Measurements from ENCODE around the gene HEATR5A.
"Not testable (repeated sequence)": the region's sequence is repeated elsewhere in the genome, so short reads cannot be mapped to it uniquely, and the experiment has no call there.

Gene HEATR5A

DNA sequence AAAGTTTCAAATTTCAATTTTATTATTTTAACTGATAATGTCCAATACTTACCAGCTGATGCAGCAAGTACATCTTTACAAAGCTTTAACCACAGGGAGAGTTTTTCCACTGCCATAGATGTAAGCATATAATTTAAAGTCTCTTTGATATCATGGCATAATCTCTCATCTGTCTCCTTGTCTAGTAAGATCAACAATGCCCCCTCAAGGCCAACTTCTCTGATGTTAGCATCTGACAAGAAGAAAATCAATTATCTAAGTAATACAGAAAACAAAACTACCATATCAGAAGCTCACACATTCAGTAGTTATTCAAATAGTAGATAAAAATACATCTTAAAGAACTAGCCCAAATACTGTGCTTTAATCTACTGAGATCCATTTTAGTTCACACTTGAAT, 94.2 kb downstream of the HEATR5A start:
- no peak for DNase-seq (ENCODE audit: low spot score)

DNA sequence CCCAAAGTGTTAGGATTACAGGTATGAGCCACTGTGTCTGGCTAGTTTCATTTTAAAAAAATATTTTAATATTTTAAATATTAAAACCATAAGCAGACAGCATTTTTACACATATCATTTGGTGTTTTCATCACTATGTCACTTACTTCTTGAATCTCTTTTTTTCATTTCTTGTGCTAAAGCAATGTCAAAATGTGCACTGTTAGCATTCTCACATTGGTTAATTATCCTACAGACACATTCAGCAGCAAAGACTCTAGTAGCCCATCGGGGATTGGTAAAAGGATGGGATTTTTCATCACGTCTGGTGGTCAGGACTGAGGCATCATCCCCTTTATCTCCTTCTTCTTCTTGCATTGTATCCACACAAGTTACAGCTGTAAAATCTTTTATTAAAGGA, 96.9 kb downstream of the HEATR5A start:
- no peak for DNase-seq (ENCODE audit: low spot score)

DNA sequence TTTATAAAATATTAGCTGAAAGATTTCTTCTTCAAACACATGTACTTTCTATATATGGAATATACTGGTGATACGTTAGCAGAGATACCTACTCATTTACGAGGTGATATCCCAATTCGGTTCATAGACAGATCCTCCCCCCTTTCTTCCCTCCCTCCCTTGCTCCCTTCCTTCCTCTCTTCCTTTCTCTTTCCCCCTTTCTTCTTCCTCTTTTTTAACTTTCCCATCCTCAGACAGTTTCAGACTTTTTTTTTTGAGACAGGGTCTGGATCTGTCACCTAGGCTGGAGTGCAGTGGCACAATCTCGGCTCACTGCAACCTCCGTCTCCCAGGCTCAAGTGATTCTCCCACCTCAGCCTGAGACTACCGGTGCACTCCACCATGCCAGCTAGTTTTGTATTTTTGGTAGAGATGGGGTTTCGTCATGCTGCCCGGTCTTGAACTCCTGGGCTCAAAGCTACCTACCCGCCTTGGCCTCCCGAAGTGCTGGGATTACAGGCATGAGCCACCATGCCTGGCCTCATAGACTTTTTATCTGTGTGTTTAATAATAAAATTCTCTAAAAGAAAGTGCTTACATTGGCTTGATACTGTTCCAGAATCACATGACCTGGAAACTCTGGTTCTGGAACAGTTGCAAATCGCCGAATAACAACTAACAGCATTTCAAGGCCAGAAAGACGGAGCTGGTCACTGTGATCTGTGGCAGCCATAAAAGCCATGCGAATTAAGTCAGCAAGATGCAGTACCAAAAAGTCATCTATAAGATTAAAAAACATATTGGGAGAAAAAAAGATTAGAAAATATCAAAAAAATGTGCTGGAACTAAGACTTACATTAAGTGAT, 99.2 kb downstream of the HEATR5A start:
- no peak for DNase-seq (ENCODE audit: low spot score)

DNA sequence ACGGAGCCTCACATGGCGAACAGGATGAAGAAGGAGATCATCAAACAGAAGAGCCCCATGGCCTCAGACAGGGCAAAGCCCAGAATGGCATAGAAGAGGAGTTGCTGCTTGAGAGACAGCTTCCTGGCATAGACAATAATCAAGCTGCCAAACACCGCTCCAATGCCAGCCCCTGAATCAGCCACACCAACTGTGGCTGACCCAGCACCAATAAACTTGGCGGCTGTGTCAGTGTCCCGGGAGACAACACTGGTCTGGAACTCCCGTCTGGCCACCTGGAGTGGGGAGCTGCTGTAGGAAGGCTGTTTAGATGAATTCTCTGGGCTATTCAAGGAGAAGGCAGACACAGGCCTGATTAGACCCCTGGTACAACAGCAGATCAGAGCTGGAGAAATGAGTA, 100.1 kb downstream of the HEATR5A start:
- no peak for DNase-seq (ENCODE audit: low spot score)

DNA sequence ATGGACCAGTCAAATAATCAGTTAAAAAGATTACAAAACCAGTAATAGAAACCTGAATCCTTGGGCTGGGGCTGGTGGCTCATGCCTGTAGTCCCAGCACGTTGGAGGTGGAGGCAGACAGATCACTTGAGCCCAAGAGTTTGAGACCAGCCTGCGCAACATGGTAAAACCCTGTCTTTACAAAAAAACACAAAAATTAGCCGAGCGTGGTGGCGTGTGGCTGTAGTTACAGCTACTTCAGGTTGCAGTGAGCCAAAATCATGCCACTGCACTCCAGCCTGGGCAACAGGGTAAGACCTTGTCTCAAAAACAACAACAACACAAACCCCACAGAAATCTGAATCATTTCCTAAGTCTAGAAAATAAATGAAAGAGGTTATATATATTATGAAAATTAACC, 100.6 kb downstream of the HEATR5A start:
- no peak for DNase-seq (ENCODE audit: low spot score)

DNA sequence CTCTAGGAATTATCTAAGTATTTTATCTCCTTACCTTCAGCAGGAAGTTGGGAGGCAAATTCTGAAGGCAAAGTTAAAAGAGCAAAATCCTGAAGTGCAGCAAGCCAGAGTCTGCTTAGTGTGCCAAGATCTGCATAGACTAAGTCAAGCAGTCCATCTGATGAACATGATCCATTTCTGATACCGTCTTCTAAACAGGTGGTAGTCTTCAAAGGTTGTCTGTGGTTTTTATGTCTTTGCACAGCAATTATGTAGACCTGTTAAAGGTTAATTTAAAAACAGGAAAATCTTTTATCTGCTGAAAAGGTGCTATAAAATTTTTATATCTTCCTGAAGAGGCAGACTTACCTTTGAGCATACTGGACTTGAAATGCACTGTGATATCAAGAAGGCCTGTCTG, 107.4 kb downstream of the HEATR5A start:
- no peak for DNase-seq (ENCODE audit: low spot score)

DNA sequence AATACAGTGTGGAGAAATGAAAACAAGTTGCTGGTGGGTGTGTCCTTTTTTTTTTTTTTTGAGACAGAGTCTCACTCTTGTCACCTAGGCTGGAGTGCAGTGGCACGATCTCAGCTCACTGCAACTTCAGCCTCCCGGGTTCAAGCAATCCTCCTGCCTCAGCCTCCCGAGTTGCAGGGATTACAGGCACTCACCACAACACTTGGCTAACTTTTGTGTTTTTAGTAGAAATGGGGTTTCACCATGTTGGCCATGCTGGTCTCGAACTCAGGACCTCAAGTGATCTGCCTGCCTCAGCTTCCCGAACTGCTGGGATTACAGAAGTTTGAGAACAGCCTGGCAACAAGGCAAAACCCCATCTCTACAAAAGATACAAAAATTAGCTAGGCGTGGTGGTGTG, 108.0 kb downstream of the HEATR5A start:
- DNase-seq (ENCODE audit: low spot score), result not testable (repeated sequence)

DNA sequence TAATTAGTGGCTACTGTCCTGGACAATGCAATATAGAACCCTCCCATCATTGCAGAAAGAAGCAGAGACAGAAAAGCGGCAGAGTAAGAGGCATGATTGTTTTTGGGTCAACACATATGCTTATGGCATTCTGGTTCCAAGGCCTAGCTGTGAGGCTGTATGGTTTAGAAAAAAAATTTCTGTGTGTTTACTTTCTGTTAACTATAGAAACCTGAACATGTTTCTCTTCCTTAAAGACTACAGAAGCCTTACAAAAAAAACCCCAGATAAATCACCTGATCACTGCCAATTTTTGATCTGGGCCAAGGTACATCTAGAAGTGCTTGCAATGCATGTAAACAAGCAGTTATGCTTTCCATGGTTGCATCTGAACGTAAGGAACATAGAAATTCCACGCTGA, 112.7 kb downstream of the HEATR5A start:
- DNase-seq (ENCODE audit: low spot score), result no peak

DNA sequence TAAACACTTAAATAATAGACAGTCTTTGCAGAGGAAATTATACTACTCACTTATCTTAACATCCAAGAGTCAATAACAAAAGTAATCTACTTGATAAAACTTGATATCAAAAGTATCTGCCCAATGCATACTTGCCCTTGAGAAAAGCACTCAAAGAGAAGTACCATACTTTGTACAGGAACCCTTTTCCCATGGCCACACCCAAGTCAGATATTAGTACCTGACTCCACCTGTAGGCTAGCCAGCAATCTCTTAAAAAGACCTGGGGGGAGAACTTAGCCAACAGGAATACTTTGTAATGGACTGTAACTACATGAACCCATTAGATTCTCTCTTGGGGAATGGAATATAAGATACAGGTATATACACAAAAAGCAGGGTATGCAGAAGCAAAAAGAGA, 113.2 kb downstream of the HEATR5A start:
- no peak for DNase-seq (ENCODE audit: low spot score)

DNA sequence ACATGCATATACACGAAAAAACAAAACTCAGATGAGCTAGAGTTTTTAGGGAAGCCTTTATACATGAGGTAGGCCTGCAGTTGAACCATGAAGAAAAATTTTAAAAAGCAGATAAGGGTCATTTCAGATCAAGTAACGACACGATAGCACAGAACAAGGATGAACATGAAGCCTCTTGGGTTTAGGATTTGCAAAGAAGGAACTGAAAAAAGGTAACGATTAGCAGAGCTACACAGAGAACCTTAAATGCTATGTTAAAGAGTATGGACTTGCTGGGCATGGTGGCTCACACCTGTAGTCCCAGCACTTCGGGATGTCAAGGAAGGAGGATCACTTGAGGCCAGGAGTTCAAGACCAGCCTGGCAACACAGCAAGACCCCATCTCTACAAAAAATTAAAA, 116.7 kb downstream of the HEATR5A start:
- DNase-seq (ENCODE audit: low spot score), result no peak

DNA sequence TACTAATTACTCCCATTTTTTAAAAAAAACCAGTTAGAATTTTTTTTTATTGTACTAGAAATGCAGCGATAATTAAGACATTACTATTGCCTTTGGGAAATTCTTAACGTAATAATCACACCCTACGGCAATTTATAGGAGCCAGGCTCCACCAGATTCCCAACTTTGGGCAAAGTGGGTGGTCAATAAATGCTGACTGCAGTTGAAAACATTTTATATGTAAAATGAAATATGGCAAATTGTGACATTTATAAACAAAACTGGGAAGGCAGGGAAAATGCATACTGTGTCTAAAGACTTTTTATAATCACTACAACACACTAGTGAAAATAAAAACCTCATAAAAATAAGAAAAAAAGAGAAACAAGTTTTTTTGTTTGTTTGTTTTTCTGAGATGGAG, 119.5 kb downstream of the HEATR5A start:
- DNase-seq (ENCODE audit: low spot score), result no peak

DNA sequence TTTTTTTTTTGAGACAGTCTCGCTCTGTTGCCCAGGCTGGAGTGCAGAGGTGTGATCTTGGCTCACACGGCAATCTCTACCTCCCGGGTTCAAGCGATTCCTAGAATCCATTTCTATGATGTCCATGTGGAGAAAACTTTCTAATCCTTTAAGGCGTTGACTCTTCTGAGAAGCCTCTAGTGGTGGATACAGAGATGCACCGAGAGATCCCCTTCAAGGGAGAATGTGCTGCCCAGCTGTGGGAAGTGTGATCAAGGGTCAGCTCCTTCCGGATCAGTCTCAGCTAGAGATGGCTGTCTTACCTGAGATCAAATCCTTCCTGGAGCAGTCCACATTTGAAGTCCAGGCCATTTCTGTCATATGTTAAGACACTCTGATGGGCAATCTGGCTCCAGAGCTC, 120.1 kb downstream of the HEATR5A start:
- no peak for DNase-seq (ENCODE audit: low spot score)

DNA sequence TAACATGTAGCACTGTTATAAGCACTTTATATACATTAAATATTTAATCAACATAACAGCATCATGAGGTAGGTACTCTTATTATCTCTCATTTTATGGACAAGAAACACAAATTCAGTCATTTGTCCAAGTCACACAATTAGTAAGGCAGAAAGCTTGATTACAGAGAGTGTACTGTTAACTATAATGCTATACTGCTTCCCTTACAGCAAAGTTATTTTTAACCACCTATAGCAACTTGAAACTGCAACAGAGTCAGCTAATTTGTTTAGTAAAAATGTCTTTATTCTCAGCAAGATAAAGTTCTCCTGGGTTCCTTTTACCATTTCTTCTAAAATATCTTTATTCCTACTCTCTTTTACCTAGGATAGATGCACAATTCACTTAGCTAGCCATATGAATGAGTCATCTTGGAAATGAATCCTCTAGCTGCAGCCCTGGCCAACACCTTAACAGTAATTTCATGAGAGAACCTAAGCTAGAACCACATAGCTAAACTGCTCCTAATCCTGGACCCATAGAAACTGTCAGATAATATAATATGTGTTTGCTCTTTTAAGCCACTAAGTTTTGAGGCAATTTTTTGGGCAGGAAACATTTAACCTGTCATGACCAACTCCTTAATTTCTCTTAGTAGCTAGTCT, 122.5 kb downstream of the HEATR5A start:
- DNase-seq (ENCODE audit: low spot score), result no peak

DNA sequence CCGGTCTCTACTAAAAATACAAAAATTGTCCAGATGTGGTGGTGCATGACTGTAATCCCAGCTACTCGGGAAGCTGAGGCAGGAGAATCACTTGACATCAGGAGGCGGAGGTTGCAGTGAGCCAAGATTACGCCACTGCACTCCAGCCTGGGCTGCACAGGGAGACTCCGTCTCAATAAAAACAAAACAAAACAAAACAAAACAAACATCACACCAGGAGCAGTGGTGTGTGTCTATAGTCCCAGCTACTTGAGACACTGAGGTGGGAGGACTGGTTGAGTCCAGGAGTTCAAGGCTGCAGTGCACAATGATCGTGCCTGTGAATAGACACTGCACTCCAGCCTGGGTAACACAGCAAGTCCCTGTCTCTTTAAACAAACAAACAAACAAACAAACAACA, 123.2 kb downstream of the HEATR5A start:
- no peak for DNase-seq (ENCODE audit: low spot score)

DNA sequence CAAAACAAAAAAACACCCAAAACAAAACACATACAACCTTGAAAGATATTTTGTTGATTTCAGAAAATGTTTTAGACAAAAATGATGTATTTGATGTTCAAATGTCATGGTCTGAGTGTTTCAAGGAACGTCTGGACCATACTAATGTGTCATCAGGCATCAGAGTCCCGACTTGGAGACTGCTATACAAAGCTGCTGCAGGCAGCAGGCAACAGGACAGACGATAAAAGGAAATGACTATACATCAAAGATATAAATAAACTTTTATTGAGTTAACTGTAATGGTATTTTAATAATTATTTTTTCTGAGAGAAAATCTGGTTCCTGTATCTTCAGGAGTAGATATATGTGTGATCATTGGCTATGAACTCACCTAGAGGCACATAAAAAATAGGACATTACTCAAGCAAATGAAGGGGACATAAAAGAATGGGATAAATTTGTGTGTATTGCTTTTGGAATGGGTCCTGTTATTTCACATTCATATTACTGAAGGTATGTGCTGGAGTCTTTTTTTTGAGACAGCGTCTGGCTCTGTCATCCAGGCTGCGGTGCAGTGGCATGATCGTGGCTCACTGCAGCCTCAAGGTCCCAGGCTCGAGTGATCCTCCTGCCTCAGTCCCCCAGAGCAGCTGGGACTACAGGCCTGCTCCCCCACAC, 125.5 kb downstream of the HEATR5A start:
- DNase-seq (ENCODE audit: low spot score), result no peak

DNA sequence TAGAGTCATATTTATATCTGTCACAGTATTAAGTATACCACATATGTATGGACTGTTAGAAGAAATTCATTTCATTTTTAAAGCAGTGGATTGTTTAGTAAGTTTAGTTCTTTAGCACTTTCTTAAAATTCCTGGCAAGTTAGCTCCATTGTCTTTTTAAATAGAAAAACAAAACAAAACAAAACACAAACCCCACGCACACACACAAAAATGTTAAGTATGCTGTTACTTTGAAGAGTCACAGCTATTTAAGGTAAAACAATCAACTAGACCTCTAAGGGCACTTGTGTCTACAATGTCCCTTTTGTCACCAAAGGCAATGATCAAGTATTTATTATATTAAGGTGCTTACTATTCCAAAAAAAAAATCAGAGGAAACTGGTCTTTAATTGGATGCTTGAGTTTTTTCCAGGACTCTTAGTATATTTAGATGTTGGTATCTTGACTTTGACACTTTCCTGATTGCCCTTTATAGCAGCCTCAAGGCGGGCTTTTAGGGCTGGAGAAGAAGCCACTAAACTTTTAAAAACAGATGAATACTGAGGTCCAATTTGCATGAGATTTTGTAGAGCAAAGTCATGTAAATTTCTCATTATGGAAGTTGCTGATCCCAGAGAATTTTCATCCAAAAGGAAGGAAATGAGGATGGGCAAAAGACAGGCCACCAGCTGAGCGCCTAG, 127.3 kb downstream of the HEATR5A start:
- no peak for DNase-seq (ENCODE audit: low spot score)

DNA sequence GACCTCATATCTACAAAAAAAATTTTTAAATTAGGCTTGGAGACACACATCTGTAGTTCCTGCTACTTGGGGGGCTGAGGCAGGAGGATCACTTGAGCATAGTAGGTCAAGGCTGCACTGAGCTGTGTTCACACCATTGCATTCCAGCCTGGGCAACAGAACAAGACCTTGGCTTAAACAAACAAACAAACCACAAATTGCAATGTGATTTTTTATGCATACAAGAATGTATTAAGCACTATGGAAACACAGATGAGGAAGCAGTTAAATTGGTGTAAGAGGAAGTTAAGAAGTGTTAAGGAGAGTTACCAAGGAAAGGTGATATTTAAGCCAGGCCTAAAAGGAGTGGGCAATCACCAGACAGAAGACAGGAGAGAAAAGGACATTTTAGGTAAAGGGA, 129.1 kb downstream of the HEATR5A start:
- no peak for DNase-seq (ENCODE audit: low spot score)

DNA sequence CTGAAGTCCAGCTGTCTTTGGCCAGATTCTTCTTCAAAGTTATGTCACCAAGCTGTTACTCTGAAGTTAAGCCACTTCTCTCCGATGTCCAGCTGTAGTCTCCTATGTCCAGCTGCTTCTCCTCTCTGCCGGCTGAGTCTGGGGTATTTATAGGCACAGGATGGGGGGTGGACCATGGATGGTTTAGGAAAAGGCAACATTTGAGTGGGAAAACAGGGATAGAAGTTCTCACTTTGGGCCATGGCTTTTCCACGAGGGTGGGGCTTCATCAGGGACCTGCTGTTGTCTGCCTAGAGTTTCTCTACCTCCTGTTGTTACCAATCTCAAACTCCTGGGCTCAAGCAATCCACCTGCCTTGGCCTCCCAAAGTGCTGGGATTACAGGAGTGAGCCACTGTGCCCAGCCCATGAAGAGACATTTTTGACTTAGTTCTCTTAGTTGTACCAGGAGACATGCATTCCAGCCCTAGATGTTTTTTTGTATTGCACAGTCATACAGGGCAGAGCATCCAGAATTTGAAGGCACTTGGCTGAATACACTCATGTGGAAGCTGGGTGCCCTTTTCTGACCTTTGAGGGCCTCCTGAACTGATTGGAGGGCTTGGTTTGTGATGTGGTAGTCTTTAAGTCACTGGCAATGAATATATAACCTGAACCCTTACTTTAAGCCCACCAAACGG, 132.9 kb downstream of the HEATR5A start:
- DNase-seq (ENCODE audit: low spot score), result no peak

DNA sequence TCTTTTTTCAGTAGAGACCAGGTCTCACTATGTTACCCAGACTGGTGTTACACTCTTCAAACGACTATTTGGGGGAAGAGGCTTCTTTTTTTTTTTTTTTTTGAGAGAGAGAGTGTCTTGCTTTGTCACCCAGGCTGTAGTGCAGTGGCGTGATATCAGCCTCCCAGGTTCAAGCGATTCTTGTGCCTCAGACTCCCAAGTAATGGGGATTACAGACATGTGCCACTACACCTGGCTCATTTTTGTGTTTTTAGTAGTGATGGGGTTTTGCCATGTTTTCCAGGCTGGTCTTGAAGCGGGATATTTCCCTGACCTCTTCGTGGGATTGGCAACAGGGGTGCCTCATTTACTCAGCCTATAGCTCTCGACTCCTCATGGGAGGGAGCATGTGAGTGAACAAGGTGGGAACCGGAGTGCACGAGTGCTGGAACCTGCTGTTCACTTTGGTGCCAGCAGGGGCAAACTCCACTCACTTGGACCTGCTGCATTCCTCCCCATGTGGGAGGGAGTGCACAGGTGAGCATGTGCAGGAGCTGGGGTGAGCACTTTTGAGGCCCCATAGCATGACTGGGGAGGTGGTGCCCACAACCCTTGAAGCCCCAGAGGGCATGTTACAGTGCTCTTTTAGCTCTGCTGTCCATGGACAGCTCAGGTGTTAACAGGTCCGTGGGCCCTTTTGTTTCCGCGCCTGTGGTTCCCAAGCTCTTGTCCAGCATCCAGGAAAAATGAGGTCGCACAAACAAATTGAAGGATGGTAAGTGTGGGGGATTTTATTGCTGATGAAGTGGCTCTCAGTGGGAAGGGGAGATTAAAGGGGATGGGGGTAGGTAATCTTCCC, 133.7 kb downstream of the HEATR5A start:
- DNase-seq (ENCODE audit: low spot score), result no peak

DNA sequence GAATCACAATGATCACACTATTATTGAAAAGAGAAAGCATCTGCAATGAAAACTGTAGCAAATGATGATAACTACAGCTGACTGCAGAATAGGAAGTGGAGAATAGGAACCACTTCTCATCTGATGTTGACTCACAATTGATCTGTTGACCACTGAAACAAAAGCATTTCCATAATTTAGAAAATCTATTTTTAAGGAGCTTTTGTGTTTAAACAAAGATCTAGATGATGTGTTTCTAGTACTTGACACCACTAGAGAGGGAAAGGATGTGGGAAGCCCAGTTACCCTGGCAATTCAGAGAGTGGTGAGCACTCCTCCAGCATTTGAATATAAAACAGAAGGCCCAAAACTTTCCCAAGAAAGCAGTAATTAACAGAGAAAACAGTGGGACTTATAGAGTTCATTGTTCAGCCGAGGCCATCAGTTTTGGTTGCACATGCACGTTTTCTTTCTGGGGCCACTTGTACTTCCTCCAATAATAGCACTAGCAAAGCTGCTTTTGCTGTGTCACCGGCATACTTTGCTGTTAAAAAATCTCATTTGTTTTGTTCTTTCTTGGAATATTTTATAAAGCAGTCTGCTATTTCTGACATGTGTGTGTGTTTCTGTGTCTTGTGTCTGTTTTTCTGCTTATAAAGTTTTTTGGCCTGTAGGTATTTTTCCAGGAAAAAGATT, 136.6 kb downstream of the HEATR5A start:
- no peak for DNase-seq (ENCODE audit: low spot score)

DNA sequence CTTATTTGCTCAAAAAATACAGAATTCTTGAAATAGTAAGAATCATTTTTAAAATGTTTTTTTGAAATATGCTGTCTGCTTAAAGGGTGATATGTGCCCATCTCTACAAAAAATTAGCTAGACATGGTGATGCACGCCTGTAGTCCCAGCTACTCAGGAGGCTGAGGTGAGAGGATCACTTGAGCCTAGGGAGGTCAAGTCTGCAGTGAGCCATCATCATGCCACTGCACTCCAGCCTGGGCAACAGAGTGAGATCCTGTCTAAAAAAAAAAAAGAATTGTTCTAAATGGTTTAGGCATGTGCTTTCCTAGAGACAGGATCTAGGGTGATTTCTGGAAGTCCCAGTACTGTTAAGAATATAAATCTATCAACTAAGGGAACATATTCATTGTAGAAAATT, 137.2 kb downstream of the HEATR5A start:
- DNase-seq (ENCODE audit: low spot score), result no peak

Data from germinal center (tissue), 1 donor.